Activated CD4-positive, alpha-beta T cell treated with anti-CD3 and anti-CD28 coated beads, Interleukin-2, amount 10 ng/mL, durations not matched to agents 7 days and 5 days (primary cell): Measurements from ENCODE around the gene HEATR1. TPM values are rescaled to one million over a fixed set of nuclear protein-coding genes. Genes with fewer than 3 reads are reported as not detected.
A peak's percentile ranks its signal among the peaks of the same experiment; 100 is the strongest.

Experiments
- CTCF ChIA-PET: fragments of 350-600 bp; sonication (Branson Sonifier 250); formaldehyde crosslinking; loops from one replicate; lab custom pipeline; 2021; ENCODE audit warnings: antibody characterized with exemption; lab: Charles Lee
- POLR2A ChIA-PET: fragments of 350-600 bp; sonication (Branson Sonifier 250); formaldehyde crosslinking; loops from one replicate; lab custom pipeline; 2021; ENCODE audit warnings: antibody characterized with exemption; lab: Charles Lee
- DNase-seq: peaks from one replicate; pipeline ENCODE4 v3.0.0-alpha.2; 2020
- H3K27ac Mint-ChIP-seq: one replicate; pipeline ENCODE4 v1.8.0; 2021; ENCODE audit warnings: mild to moderate bottlenecking, moderate library complexity, mixed read lengths
- H3K27me3 Mint-ChIP-seq: one replicate; pipeline ENCODE4 v1.8.0; 2021; ENCODE audit warnings: mixed read lengths
- H3K36me3 Mint-ChIP-seq: one replicate; pipeline ENCODE4 v1.8.0; 2021; ENCODE audit warnings: low read depth, mixed read lengths
- H3K4me1 Mint-ChIP-seq: one replicate; pipeline ENCODE4 v1.8.0; 2021; ENCODE audit warnings: mixed read lengths
- H3K4me3 Mint-ChIP-seq: one replicate; pipeline ENCODE4 v1.8.0; 2021; ENCODE audit warnings: mild to moderate bottlenecking, moderate library complexity, mixed read lengths
- H3K9me3 Mint-ChIP-seq: one replicate; pipeline ENCODE4 v1.8.0; 2021; ENCODE audit warnings: mixed read lengths
- total RNA-seq, 2 experiments: library from RNA; stranded (reverse); gene quantifications; one replicate each; pipeline ENCODE4 v1.2.3, GENCODE V29; 2021

The HEATR1 gene
- total RNA-seq, 2 experiments from 2014 or later = 45.6 to 48.2 TPM

DNA sequence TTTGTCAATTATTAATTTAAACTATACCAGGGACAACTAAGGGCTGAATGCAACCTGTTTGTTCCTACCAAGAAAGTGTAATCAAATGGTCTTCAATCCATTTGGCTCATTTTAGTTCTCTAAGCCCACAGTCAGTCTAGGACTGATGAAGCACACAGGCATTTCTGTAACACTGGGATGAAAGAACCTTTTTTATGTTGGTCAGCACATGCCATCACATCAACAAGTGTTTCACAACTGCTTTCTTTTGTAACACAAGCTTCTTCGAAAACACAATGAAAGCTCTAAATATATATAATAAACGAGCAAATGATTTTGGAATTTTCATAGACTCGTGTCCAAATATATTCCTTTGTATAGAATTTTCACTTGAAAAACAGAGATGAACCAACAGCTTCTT, 28.8 kb downstream of the HEATR1 start:
- no peak for DNase-seq
- peaks cover 46% of the 10 kb centered on the region for H3K36me3 Mint-ChIP-seq

DNA sequence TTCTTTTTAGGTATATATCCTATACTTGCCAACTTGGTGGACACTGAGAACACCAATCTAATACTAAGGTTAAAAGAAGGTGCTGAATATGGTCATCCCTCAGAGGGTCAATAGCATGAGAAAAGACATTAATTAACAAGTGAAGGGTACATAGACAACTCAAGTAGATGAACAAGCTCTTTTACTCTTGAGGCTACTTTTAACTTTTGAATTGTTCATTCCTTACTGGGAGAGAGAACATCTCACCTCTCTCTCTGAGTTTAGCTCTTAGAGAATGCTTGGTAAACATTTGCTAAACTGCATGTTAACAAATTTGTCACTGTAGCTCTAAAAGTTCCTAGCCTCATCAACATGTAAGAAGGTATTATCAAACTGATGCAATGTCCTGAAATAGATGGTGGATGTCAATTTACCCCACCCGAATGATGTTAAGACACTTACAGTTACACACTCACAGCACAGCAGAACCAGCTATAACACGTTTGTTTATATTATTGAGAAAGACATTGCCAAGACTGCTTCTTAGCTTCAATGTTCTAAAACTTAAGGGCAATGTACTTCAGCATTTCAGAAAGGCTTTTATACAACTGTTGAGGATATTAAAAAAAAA, 35.9 kb downstream of the HEATR1 start:
- no peak for DNase-seq
- peaks cover 64% of the 10 kb centered on the region for H3K36me3 Mint-ChIP-seq
- peaks cover 4% of the 10 kb centered on the region for H3K4me1 Mint-ChIP-seq
- no peak overlapping the region for H3K27ac Mint-ChIP-seq
- ChIA-PET POLR2A (no interaction called here), CTCF (interaction anchor here (1.2 to 1.4 kb wide), 2 partner anchors 15 to 34 kb away, joined by 3 to 5 read pairs; no protein-coding TSS in a partner anchor)
- H3K9me3 Mint-ChIP-seq = no peaks in the 10 kb centered on the region
- no peak overlapping the region for H3K4me3 Mint-ChIP-seq
- no peaks in the 10 kb centered on the region for H3K27me3 Mint-ChIP-seq

More for the DNA sequence above, 28.8 kb downstream of the HEATR1 start:
- Mint-ChIP-seq H3K4me1 (no peaks in the 10 kb centered on the region), H3K4me3 (no peak overlapping the region), H3K9me3 (no peaks in the 10 kb centered on the region), H3K27me3 (no peaks in the 10 kb centered on the region), H3K27ac (no peak overlapping the region)
- CTCF ChIA-PET = no interaction called here
- POLR2A ChIA-PET = no interaction called here

DNA sequence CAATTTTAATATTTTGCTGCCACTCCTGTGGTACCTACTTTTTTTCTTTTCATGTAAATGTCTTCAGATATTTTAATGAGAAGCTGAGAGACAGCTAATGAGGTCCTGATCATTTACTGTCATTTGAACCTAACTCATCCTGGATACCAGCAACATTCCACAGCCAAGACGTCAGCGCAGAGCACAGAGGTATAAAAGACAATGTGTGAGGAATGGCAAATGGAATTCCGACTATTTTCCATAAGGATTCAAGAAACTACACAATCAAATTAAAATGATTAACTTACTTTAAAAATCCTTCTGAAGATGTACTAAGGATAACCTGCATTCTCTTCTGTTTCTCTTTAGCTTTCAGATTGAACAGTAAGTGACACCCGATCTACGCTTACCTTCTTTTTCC, 38.8 kb downstream of the HEATR1 start:
- Mint-ChIP-seq H3K36me3 (peaks cover 60% of the 10 kb centered on the region), H3K27me3 (no peaks in the 10 kb centered on the region), H3K9me3 (no peaks in the 10 kb centered on the region), H3K4me3 (no peak overlapping the region), H3K4me1 (peaks cover 4% of the 10 kb centered on the region), H3K27ac (no peak overlapping the region)
- no peak for DNase-seq
- ChIA-PET POLR2A (interaction anchor here (0.6 kb wide), 1 partner anchor 16 kb away, joined by 6 read pairs; no protein-coding TSS in a partner anchor), CTCF (no interaction called here)

DNA sequence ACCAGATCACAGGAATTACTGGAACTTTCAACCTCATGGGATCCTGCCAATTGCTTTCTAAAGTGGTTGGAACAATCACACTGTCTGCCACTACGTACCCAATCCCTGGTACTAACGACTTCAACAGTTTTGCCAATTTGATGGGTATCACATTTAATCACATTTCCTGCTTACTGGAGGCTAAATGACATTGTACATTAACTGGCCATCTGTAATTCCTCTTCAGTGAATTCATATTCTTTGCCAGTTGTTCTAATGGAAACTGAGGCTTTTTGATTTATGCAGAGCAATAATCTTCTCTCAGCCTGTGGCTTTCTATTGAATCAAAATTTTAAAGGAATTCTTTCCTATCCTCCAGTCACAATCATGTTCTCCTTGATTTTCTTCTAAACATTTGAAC, 42.3 kb downstream of the HEATR1 start:
- Mint-ChIP-seq H3K9me3 (no peaks in the 10 kb centered on the region), H3K4me3 (no peak overlapping the region), H3K27ac (no peak overlapping the region), H3K4me1 (peaks cover 4% of the 10 kb centered on the region), H3K36me3 (peaks cover 42% of the 10 kb centered on the region), H3K27me3 (no peaks in the 10 kb centered on the region)
- CTCF ChIA-PET = no interaction called here
- POLR2A ChIA-PET = no interaction called here
- DNase-seq = no peak

DNA sequence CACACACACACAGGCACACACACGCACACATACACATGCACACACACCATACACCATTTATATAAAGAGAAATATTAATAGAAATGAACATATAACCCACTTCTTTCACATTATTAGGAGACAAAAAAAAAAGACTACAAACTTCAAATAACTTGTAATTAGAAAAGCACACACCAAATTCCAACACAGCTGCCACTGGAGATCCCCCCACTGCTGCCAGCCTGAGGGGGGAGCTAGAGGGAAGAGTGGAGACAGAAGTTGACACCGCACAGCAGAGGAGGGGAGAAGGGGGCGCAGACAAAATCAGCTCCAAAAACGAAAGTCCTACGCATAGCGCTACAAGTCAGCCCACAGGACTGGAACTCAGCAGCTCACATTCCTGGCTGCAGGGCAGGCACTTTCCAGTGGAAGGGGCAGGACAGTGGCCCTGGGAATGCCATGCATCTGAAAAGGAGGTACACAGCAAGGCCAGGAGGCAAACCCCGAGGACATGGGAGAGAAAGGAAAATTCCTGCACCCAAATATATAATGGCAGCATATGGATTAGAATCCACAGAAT, 44.0 kb downstream of the HEATR1 start:
- H3K27ac Mint-ChIP-seq = no peak overlapping the region
- no peak overlapping the region for H3K4me3 Mint-ChIP-seq
- H3K36me3 Mint-ChIP-seq = peaks cover 43% of the 10 kb centered on the region
- ChIA-PET POLR2A (no interaction called here), CTCF (no interaction called here)
- H3K9me3 Mint-ChIP-seq = no peaks in the 10 kb centered on the region
- no peak for DNase-seq
- no peaks in the 10 kb centered on the region for H3K27me3 Mint-ChIP-seq
- H3K4me1 Mint-ChIP-seq = peaks cover 4% of the 10 kb centered on the region

DNA sequence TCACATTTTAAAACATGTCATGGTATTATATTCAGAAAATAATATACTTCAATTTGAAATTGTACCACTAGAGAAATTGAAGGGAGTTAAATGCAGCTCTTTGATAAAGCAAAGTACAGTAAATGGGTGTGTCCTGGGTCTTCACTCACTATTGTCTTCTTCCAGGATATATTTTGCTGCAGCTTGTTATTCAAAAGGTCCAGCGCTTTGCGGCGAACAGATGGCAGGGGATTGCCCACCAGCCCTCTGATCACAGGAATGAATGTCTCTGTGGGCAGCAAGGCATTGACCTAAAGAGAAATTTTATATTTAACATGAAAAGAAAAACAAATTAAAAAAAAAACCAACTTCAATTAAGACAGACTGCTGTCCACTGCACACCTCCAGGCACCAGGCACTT, 45.5 kb downstream of the HEATR1 start:
- H3K27me3 Mint-ChIP-seq = no peaks in the 10 kb centered on the region
- CTCF ChIA-PET = interaction anchor here (1.4 kb wide), 1 partner anchor 12 kb away, joined by 3 read pairs; no protein-coding TSS in a partner anchor
- POLR2A ChIA-PET = interaction anchor here (0.7 kb wide), 1 partner anchor 12 kb away, joined by 12 read pairs; no protein-coding TSS in a partner anchor
- H3K4me1 Mint-ChIP-seq = no peaks in the 10 kb centered on the region
- H3K9me3 Mint-ChIP-seq = no peaks in the 10 kb centered on the region
- H3K4me3 Mint-ChIP-seq = no peak overlapping the region
- peaks cover 40% of the 10 kb centered on the region for H3K36me3 Mint-ChIP-seq
- DNase-seq = no peak
- no peak overlapping the region for H3K27ac Mint-ChIP-seq

DNA sequence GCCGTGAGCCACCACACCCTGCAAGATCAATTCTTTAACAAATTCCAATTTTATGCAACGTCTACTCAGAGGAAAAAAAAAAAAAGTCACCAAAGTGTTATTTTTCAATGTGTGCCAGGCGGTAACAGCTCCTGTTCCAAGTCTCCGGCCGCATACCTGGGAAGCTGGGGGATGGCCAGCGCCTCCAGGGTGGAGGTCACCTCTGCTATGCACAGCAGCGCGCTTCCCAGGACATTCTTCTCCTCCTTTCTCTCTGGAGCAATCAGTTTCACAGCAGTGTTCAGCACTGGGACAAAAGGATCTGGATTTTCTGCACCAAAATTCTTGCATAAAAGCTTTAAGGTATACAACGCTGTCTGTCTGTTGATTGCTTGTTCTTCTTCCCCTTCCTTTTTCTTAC, 46.2 kb downstream of the HEATR1 start:
- Mint-ChIP-seq H3K4me3 (no peak overlapping the region), H3K27ac (no peak overlapping the region), H3K36me3 (peaks cover 40% of the 10 kb centered on the region), H3K4me1 (no peaks in the 10 kb centered on the region), H3K27me3 (no peaks in the 10 kb centered on the region), H3K9me3 (no peaks in the 10 kb centered on the region)
- no peak for DNase-seq
- ChIA-PET POLR2A (no interaction called here), CTCF (interaction anchor here (0.6 to 1.4 kb wide), 2 partner anchors 12 to 1100 kb away, joined by 3 to 4 read pairs; no protein-coding TSS in a partner anchor)

DNA sequence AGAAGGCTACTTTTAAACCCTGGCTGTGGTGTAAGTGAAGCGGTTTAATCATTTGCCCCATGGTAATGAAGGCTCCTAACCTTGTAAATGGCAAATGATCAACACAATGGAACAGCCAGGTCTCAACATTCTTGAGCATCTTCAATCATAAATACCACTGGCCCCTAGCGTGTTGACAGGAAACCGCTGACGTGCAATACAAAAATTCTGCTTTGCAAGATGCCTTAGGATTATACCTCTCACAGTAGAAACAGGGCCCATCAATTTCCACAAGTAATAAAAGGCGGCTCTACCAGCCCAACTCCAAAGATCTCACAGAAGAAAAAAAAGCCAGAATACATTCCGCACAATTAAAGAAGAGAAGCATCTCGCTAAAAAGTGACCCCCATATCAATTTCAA, 47.7 kb downstream of the HEATR1 start:
- no peak overlapping the region for H3K4me3 Mint-ChIP-seq

DNA sequence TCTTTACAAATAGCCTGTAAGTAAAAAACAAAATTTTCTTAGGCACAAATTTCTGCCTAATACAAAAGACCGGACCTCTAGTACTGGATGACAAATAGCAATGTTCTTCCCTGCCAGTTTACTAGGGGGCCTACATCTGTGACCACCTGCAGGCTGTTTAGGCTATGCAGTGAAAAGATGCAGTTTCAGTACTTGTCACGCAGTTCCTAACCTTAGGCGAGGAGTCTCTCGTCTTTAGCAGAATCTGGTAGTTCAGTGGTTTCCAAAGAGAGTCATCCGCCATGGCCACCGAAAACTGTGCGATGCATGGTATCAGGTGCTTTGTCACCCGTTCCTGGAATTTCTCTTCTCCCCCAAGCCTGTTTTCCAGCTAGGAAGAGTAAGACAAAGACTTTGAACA, 50.9 kb downstream of the HEATR1 start:
- ChIA-PET POLR2A (no interaction called here), CTCF (no interaction called here)
- Mint-ChIP-seq H3K4me1 (peaks cover 4% of the 10 kb centered on the region), H3K9me3 (no peaks in the 10 kb centered on the region), H3K27me3 (no peaks in the 10 kb centered on the region), H3K4me3 (no peak overlapping the region), H3K27ac (no peak overlapping the region), H3K36me3 (peaks cover 51% of the 10 kb centered on the region)
- no peak for DNase-seq

More for the DNA sequence above, 47.7 kb downstream of the HEATR1 start:
- DNase-seq = no peak
- Mint-ChIP-seq H3K4me1 (no peaks in the 10 kb centered on the region), H3K27me3 (no peaks in the 10 kb centered on the region), H3K27ac (no peak overlapping the region), H3K9me3 (no peaks in the 10 kb centered on the region), H3K36me3 (peaks cover 39% of the 10 kb centered on the region)
- CTCF ChIA-PET = no interaction called here
- POLR2A ChIA-PET = no interaction called here

DNA sequence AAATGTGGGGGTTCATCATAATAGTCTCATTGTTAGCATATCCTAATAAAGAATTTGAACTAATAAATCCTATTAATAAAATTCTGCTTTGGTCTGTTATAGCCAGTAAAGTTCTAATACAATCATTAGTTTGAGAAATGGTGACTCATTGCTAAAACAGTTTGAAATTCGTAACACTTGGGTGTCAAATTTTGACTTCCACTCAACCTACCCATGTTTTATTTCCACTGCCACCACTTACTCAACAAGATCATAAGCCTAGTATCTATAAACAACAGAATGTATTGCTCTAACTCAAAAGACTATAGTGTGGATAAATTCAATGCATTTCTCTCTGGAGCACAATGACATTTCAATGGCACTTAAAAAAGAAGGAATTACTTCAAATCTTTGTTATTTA, 51.4 kb downstream of the HEATR1 start:
- POLR2A ChIA-PET = no interaction called here
- peaks cover 52% of the 10 kb centered on the region for H3K36me3 Mint-ChIP-seq

DNA sequence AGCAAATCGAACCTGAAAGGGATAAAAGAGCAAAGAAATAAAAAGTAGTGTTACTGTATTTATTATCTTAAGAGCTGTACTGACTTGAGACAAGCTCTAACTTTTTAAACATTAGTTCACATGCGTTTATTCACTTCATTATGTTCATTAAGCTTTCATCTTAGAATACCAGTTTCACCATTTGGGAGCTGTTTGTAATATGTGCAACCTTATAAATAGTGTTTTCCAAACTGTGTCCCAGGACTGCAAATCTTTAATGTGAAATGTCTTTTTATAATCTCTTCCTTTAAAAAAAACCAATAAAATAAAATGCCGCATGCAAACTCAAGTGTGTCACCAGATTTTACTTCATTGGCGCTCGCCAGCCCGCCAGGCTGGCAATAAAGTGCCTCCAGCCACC, 52.2 kb downstream of the HEATR1 start:
- Mint-ChIP-seq H3K27ac (no peak overlapping the region), H3K9me3 (no peaks in the 10 kb centered on the region), H3K4me1 (peaks cover 4% of the 10 kb centered on the region), H3K4me3 (no peak overlapping the region), H3K27me3 (no peaks in the 10 kb centered on the region), H3K36me3 (peaks cover 58% of the 10 kb centered on the region)
- DNase-seq = no peak
- ChIA-PET POLR2A (no interaction called here), CTCF (interaction anchor here (1.1 kb wide), 1 partner anchor 9 kb away, joined by 4 read pairs; no protein-coding TSS in a partner anchor)

More for the DNA sequence above, 51.4 kb downstream of the HEATR1 start:
- Mint-ChIP-seq H3K4me1 (peaks cover 4% of the 10 kb centered on the region), H3K9me3 (no peaks in the 10 kb centered on the region), H3K27ac (no peak overlapping the region), H3K4me3 (no peak overlapping the region), H3K27me3 (no peaks in the 10 kb centered on the region)
- CTCF ChIA-PET = no interaction called here
- DNase-seq = no peak

DNA sequence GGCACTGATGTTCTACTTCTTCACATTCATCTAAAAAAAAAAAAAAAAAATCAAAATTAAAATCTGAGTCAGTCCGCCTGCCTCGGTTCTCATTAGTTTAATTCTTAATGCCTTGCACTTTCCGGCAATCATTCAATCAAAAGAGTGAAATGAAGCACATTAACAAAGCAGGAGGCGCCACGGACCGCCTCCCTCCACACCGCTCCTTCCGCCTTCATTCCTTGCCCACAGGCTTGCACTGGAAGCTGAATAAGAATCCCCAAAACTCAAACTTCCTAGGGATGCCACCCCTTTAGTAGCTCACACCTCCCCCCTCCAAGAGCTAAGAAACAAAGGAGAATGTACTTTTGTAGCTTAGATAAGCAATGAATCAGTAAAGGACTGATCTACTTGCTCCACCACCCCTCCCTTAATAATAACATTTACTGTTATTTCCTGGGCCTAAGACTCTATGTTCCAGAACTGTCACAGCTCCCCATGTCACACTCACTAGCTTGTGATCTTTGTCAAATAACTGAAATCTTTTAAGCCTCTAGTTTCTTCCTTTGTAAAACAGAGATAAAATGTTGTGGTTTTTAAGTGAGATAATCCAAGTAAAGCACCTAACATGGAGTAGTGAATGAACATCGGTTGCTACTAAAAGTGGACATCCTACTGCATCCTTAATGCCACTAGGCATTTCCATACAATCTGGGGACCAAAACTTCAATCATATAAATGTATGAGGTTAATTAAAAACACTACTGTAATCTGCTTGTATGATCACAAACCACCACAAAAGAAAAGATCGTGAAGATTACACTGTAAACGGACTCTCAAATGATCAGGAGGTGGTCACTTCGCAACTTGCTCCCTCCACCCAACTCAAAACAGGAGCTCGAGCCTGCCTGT, 53.1 kb downstream of the HEATR1 start:
- H3K27ac Mint-ChIP-seq = no peak overlapping the region
- H3K36me3 Mint-ChIP-seq = peaks cover 59% of the 10 kb centered on the region
- no peak overlapping the region for H3K4me3 Mint-ChIP-seq

DNA sequence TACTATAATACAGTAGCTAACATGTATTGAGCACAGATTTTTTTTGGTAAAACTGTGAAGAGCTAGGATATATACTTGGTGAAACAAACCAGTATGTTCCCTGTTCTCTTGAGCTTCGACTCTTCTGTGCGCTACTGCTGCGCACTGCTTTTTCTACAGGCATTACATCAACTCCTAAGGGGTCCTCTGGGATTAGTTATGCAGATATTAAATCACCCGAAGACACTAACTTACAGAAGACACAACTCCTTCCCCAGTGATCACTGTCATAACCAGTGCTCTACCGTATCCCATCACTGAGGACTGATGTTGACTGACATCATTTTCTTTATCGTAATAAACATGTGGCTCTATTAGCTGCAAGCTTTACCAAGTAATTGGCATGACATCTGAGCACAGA, 55.9 kb downstream of the HEATR1 start:
- POLR2A ChIA-PET = no interaction called here
- peaks cover 28% of the 10 kb centered on the region for H3K4me1 Mint-ChIP-seq
- CTCF ChIA-PET = interaction anchor here (0.9 kb wide), 1 partner anchor 13 kb away, joined by 3 read pairs; no protein-coding TSS in a partner anchor
- DNase-seq = no peak
- H3K36me3 Mint-ChIP-seq = peaks cover 64% of the 10 kb centered on the region
- no peaks in the 10 kb centered on the region for H3K9me3 Mint-ChIP-seq
- no peak overlapping the region for H3K4me3 Mint-ChIP-seq
- H3K27ac Mint-ChIP-seq = peak overlapping the region; percentile 22
- no peaks in the 10 kb centered on the region for H3K27me3 Mint-ChIP-seq

More for the DNA sequence above, 53.1 kb downstream of the HEATR1 start:
- ChIA-PET POLR2A (no interaction called here), CTCF (interaction anchor here (1.1 to 1.3 kb wide), 2 partner anchors 9 to 17 kb away, joined by 4 read pairs; no protein-coding TSS in a partner anchor)
- H3K4me1 Mint-ChIP-seq = peaks cover 9% of the 10 kb centered on the region
- H3K9me3 Mint-ChIP-seq = no peaks in the 10 kb centered on the region
- no peaks in the 10 kb centered on the region for H3K27me3 Mint-ChIP-seq
- DNase-seq = no peak
